HG03025 (cell line): ENCODE data around the gene FSD2.
"Not testable (repeated sequence)": the region's sequence is repeated elsewhere in the genome, so short reads cannot be mapped to it uniquely, and the experiment has no call there.

Experiments
- ATAC-seq: cut with Tn5 transposase; IDR thresholded peaks from one replicate; pipeline ENCODE4 v1.9.1; 2021; ENCODE audit warnings: mild to moderate bottlenecking, moderate library complexity; ENCODE audit not compliant: unreplicated experiment, low FRiP score

Gene FSD2

DNA sequence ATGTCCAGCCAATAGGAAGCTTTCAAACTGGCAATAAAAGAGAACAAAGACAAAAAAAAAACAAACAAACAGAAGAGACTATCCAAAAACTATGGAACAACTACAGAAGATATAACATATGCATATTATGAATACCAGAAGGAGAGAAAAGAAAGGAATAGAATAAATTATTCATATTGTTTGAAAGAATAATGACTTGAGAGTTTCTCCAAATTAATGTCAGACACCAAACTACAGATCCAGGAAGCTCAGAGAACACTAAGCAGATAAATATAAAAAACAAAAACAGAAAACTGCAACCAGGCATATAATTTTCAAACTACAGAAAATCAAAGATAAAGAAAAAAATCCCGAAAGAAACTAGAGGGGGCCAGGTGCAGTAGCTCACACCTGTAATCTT is 62.1 kb downstream of the FSD2 start:
- ATAC-seq = no peak

- no peak for ATAC-seq
Observed at GRCh38 chr15:82742134-82742533, 63.7 kb downstream of the FSD2 start.

- no peak for ATAC-seq
Observed at GRCh38 chr15:82739086-82739485, 66.8 kb downstream of the FSD2 start.

GRCh38 chr15:82737975-82738374 is 67.9 kb downstream of the FSD2 start:
- ATAC-seq = no peak

- ATAC-seq = no peak
Observed at GRCh38 chr15:82731527-82731926, 74.3 kb downstream of the FSD2 start.

DNA sequence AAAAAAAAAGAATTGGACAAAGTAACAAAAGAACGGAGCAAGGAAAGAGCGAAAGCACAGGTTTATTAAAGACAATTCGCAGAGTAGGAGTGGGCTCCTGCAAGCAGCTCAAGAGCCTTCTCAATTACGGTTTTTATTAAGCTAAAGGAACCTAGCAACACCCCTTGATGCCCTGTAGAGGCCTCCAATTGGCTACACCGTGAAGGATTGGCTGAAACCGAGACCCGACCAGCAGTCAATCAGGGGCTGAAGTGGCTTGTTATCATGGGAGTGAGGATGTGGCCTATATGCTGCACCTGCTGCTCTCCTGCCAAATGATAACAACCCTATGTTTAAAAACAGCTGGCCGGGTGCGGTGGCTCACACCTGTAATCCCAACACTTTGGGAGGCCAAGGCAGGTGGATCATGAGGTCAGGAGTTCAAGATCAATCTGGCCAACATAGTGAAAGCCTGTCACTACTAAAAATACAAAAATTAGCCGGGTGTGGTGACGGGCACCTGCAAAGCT is 75.8 kb downstream of the FSD2 start:
- no peak for ATAC-seq

DNA sequence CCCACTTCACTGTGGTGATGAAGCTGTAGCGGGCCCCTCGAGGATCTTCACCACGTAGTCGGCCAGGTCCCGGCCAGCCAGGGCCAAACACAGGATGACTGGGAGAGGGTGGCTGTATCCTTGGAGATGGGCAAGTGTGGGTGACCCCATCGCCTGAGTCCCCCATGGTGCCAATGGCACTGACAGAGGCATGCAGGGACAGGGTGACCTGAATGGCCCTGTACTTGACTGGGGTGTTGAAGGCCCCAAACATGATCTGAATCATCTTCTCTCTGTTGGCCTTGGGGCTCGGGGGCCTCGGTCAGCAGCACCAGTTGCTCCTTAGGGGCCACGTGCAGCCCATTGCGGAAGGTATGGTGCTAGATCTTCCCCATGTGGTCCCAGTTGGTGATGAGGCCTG is 79.1 kb downstream of the FSD2 start:
- no peak for ATAC-seq

GRCh38 chr15:82715003-82715402 is 90.9 kb downstream of the FSD2 start:
- ATAC-seq = no peak

- no peak for ATAC-seq
Observed at GRCh38 chr15:82714016-82714415, 91.9 kb downstream of the FSD2 start.

GRCh38 chr15:82712036-82712435 is 93.8 kb downstream of the FSD2 start:
- ATAC-seq = no peak

DNA sequence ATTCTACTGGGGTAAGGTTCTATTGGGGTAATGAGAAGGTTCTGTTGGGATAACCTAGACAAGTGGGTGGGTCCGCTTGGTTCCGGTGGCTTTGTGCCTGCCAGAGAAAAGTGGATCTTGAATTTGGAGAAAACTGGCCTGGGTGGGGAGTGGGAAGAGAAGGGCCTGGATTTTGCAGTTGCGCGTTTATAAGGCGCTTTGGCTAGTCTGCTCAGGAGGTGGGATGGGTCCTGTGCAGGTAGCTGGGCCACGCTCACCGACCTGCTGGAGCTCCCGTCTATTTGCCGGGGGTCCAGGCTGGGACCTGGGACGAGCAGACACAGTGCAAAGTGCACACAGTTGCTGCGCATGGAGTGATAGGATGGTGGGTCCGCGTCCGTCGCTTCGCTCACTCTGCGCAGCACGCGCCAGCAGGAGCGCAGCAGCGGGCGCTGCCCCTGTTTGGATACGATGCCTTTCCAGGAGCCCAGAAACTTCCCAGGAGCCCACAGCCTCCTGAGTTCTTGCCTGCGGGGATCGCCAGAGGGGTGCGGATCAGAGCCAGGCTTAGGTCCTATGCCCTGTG is 94.9 kb downstream of the FSD2 start:
- ATAC-seq = no peak

DNA sequence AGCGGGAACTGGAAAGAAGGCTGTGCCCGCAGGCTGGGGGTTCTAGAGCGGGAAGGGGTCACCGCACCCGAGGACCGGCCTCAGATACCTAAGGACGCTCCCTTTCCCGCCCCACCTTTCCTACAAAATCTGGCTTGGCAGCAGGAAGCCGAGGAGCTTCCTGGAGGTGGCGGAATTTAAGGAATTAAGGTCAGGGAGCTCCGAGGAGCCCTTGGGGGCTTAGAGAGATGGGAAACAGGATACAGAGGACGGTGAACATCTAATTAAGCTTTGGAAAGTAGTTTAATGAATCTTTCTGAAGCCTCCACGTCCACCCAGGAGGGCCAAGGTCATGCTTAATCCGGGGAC is 95.7 kb downstream of the FSD2 start:
- ATAC-seq = no peak

GRCh38 chr15:82709421-82710207 is 96.3 kb downstream of the FSD2 start, which contains the start of gene AP3B2:
AP3B2 (minus strand) TSS chr15:82709875; CDS start chr15:82709706, 169 bp downstream.
- peak; percentile 85 for ATAC-seq

DNA sequence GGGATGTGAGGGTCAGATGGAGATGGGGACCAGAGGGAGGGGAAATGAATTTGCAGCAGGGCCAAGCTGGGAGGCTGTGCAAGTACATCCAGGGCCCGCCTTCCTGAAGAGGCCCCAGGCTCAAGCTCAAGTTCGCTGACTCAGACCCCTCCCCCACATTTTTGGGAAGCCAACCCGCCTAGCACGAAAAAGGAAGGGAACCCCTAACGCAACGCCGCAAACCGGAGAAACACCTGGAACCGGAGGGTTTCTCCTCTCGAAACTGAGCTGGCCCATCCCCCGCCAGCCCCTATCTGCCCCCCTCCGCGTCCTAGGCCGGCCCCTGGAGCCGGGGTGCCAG is 96.8 kb downstream of the FSD2 start:
- no peak for ATAC-seq

DNA sequence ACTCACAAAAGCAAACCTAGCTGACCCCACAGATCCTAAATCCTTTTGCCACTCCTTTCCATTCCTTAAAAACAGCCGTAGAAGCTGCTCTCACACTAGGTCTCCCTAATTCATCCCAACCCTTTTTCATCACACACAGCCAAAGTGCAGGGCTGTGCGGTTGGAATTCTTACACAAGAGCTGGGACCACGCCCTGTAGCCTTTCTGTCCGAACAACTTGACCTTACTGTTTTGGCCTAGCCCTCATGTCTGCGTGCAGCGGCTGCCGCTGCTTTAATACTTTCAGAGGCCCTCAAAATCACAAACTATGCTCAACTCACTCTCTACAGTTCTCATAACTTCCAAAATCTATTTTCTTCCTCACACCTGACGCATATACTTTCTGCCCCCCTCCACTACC is 100.0 kb downstream of the FSD2 start:
- not testable (repeated sequence) for ATAC-seq
